HT-29 (cell line): ENCODE results near the gene SURF4. TPM values are rescaled to one million over a fixed set of nuclear protein-coding genes. Genes with fewer than 3 reads are reported as not detected.
A peak's percentile ranks its signal among the peaks of the same experiment; 100 is the strongest.
"Not testable (repeated sequence)": the region's sequence is repeated elsewhere in the genome, so short reads cannot be mapped to it uniquely, and the experiment has no call there.

Experiments used
- DNase-seq: peaks from one replicate; pipeline ENCODE4 v3.0.0-alpha.2; 2015; ENCODE audit warnings: low spot score
- total RNA-seq: library from RNA; depleted of rRNA; stranded (reverse); fragments of >200 nt; shearing (Covaris generic); gene quantifications from 2 replicates; pipeline ENCODE4 v1.2.3, GENCODE V29; 2014

SURF4 gene
- total RNA-seq, 1 experiment from 2014 or later = 297 TPM

DNA sequence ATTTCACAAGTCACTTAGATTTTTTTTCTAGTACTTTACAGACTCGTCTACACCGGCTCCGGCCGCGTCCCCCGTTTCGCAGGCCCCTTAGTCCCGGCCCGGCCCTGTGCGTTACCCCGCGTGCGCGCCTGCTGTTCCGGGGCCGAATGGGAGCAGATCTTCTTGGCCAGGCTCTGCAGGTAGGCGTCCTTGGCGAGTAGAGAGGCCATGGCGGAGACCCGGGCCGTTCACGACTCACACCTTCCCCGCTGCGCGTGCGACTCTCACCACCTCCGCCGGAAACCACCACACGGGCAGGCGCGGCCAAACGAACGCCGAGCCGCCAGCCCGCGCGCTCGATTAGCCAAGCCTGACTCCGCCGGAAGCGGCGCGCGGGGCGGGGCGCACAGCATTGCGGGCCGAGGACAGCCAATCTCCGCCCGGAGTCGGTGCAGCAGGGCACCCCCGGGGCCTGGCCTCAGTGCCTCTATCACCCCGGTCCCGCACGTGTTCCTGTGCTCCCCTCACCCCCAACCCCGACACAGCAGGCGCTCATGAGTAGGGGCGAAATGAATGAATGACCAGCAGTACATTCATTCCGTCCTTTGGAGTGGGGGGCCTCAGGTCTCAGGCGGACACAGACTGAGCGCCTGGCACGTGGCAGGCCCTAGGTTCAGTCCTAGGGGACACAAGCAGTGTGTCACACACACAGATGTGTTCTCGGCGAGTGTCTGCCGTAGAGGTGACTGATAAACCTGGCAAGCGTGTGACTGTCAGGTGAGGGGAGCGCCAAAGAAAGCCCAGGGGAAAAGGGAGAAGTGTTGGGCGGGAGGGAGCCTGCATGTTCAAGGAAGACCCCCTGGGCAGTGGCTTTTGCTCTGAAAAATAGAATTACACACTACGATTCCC, 39.7 kb downstream of the SURF4 start, which contains the start of gene SURF6:
TSS of gene SURF6 (minus strand) at position 265 of the 888 bp plus-strand sequence. CDS start at position 209, 56 bp downstream.
- peak; percentile 90 for DNase-seq

DNA sequence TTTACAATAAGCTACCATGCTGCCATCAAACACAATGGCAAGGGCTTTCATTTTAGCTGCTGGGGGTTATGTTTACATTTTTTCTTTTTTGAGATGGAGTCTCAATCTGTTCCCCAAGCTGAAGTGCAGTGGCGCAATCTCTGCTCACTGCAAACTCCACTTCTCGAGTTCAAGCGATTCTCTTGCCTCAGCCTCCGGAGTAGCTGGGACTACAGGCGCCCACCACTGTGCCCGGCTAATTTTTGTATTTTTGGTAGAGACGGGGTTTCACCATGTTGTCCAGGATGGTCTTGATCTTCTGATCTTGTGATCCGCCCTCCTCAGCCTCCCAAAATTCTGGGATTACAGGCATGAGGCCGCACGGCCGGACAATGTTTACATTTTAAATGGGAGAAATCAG, 41.0 kb downstream of the SURF4 start:
- not testable (repeated sequence) for DNase-seq

DNA sequence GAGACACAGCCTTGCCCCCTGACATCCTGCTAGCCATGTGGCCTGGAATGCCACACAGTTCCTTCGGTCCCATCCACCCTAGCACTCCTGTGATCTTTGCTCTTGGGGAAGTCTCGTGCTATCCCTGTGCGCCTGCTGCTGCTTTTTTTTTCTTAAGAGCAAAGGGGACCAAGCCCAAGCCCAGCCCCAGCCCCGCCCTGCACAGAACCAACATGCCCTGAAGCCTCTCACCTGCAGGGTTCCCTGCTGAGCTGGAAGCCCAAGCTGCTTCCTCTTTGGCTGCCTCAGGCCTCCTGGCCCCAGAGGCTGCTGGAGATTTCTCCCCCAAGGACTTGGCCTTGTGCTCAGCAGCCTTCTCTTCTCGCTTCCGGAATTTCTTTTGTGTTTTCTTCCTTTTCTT, 41.7 kb downstream of the SURF4 start:
- DNase-seq = no peak

DNA sequence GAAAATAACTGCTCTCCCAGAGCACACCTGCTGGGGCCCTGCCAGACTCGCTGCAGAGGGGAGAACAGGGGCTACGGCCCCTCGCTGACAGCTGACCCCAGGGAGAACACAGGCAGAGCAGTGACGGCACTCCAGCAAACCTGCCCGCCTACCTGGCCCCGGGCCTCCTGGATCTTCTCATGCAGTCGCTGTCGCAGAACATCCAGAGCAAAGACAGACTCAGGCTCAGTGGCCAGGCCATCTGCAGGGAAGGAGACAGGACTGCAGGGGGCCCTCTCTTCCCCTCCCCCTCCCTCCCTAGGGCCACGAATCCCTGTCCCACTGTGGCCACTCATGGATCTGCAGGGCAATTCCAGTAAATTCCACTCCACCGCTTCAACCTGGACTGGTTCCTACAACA, 42.3 kb downstream of the SURF4 start:
- DNase-seq = no peak

DNA sequence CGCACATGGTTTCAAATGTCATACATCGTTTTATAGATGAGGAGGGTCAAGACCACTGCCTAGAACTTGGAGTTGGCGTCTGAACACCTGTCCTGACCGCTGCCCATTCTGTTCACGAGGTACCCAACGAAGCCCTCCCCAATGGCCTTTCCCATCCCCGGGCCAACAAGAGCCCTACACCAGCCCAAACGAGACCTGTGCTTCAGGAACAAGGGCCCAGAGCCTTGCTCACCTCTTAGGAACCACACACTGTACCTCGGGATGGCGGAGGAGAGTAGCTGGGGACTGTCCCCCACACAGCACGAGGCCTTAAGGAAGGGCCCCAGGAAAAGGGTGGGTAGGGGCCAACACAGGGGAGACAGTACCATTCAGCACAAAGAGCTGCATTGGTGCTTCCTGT, 42.8 kb downstream of the SURF4 start:
- DNase-seq = no peak

DNA sequence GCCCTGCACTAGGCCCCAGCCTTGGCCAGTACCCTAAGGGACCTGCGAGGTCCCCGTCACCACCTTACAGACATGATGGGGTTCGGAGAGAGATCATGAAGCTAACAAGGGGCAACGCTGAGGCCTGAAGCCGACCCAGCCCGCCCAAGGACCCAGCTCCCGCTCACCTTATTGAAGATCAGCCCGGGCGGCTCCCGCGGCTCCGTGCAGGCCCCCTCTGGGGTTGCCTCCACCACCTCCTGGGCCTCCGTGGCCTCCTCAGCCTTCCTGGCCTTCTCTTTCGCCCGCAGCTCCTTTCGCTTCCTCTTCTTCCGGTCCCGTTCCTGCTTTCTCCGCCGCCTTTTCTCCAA, 43.5 kb downstream of the SURF4 start:
- no peak for DNase-seq

DNA sequence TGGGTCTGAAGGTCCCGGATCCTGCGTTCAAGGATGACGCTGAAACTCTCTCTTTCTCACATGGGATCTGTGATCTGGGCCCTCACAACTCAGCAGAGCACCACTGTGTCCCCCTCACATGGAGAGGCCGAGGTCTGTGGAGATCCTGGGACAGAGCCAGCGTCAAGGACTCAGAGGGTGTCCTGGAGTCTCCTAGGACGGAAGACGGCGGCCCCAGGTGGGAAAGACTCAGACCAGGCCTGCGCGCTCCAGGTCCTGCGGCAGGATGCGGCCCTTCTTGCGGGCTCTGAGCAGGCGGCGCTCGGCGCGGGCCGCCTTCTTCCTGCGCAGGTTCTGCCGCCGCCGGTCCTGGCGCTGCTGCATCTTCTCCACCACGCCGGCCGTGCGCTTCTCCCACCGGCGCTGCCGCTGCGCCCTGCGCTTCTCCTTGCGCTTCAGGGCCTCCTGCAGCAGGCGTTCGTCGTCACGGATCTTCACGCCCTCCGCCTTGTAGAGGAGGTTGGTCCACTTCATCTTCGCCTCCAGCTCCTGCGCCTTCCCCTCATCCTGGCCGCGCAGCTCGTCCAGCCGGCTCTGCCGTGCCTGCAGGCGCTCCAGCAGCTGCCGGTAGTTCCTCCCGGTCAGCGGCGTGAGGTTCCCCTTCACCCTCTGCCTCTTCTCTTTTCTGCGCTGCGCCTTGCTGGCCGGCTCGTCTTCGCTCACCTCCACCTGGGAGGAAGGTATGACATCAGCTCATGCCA, 44.0 kb downstream of the SURF4 start:
- DNase-seq = no peak

DNA sequence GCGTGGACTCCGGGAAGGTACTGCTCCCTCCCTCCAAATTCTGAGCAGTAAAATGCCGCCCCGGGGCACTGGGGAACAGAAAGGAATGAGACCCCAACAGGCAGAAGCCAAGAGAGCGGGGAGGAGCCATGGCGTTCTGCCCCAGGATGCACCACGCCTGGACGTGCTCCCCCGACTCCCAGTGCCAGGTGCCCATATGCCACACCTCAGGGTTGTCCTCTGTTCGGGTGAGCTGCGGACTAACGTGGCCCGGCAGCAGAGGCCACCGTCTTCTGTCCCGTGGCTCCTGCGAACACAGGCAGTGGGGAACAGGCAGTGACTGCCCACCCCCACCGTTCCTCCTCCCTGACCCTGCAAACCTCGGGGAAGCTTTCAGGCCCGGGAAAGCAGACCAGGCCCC, 44.6 kb downstream of the SURF4 start:
- DNase-seq = no peak

DNA sequence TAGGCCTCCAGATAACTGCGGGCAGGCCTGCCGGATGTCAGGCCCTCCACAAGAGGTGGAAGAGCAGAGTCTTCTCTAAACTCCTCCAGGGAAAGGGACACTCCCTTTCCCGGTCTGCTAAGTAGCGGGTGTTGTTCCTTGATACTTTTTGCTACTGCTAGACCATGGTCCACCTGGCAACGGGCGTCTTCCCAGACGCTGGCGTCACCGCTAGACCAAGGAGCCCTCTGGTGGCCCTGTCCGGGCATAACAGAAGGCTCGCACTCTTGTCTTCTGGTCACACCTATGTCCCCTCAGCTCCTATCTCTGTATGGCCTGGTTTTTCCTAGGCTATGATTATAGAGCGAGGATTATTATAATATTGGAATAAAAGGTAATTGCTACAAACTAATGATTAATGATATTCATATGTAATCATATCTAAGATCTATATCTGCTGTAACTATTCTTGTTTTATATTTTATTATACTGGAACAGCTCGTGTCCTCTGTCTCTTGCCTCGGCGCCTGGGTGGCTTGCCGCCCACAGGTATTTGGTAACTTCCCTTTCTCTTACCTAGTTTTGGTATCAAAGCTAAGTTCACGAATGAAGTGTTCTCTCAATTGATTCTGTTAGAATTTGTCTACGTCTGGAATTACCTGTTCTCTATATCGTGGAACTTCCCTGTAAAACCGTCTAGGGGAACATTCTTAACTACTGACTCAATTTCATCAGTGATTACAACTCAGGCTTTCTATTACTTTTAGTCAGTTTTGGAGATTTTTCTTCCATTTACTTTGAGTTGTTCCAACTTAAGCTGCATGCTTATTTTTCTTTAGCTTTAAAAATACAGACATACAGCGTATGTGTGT, 46.3 kb downstream of the SURF4 start:
- peak; percentile 58 for DNase-seq

DNA sequence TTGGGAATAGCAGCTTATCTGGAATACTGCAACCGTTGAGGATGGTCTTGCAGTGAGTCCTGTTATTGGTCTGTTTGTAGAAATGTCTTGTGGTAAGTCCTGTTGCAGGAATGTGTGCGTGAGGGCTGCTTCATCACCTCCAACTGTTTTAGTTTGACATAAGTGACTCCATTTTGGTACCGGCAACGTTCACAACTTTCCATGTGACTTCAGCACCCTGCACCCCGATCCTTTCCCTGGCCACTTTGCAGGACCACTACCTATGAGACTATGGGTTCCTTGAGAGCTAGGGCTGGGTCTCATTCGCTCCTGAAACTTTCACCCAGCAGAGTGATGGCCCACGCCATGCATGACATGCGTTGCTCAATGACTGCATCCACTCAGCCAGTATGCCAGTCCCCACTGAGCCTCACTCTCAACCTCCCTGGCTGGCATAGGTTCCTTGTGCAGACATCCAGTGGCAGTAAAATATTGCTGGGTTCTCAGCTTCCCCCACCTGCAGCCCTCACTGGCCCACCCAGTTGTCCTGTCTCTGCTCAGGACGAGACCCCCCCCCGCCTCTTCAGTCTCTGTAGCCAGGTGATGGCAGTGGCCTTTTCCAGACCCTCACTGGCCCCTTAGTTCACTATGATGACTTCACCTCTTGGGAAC, 47.9 kb downstream of the SURF4 start:
- no peak for DNase-seq

DNA sequence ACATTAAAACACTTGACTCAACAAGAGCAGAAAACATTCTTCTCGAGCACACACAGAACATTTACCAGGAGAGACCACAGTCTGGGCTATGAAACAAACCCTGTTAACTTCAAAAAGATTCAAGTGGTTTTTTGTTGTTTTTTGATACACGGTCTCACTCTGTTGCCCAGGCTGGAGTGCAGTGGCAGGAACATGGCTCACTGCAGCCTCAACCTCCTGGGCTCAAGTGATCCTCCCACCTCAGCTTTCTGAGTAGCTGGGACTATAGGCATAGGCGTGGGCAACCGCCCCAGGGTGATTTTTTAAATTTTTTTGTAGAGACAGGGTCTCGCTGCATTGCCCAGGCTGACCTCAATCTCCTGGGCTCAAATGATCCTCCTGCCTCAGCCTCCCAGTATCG, 48.8 kb downstream of the SURF4 start:
- not testable (repeated sequence) for DNase-seq

DNA sequence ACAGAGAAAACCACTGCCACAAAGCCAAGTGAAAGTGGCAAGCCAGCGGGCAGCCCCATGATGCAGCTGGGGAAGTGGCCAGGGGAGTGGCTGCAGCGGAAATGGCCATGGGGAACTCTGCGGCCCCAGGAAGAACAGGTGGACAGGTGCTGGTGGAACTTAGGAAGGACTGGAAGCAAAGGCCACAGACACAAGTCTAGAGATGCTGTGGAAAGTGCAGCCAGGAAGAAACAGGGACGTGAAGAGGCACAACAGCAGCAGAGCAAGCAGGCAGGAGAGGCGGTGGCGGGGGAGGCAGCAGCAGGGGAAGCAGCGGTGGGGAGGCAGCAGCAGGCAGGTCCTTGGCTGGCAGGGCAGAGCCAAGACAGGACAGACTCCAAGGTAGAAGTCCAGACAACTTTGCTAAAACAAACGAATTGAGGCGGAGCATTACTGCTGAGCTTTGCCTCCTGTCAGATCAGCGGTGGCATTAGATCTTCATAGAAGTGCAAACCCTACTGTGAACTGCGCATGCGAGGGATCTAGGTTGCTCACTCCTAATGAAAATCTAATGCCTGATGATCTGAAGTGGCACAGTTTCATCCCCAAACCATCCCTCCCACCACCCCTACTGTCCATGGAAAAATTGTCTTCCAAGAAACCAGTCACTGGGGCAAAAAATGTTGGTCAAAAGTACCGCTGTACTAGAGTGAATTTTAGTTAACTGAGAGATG, 51.7 kb downstream of the SURF4 start:
- no peak for DNase-seq

DNA sequence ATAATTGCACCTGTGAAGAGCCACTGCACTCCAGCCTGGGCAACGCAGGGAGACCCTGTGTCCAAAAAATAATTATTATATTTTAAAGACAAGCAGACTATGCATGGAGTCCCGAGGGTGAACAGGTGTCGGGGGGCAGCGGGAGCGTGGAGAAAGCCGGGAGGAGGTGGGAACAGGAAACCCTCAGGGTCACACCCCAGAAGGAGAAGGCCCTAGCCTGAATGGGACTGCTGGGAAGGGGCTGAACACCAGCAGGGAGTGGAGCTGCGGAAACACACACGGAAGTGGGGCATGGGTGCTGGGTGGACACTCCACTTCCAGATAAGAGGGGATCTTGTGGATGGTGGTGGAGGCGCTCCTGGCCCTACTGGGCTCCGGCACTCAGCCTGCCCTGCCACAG, 52.6 kb downstream of the SURF4 start:
- no peak for DNase-seq

DNA sequence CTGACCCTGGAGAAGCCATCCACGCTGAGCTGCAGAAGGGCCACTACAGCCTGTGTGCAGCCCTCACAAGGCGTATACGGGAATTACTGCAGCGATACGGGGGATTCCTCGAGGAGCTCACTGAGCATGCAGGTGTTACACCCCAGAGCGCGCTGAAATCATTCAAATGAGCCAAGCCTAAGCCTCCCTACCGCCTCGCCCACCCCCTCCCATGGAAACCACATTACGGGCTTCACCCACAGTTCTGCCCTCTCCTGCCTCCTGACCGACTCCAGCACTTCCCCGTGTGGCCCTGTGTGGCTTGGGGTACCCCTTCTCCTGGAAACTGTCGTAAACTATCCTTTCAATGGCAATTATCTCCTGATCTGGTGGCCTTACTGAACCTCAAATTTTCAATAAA, 53.2 kb downstream of the SURF4 start:
- no peak for DNase-seq

DNA sequence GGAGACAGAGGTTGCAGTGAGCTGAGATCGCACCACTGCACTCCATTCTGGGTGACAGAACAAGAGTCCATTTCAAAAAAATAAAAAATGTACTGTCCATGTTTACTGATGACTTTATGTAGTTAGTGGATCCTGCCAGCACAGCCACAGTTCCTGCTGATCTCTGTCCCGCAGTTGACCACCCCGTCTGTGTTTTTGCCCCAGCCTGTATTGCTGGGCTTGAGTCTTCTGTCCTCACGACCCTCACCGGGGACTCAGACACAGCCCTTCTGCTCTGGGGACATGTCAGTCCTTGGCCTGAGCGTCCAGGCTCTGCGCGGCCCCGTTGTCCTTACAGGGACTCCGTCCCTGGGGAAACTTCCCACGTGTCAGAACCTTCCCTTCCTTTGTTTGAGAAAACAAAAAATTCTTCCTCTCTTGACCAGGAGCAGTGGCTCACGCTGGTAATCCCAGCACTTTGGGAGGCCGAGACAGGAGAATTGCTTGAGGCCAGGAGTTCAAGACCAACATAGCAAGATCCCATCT, 54.4 kb downstream of the SURF4 start:
- DNase-seq = no peak

DNA sequence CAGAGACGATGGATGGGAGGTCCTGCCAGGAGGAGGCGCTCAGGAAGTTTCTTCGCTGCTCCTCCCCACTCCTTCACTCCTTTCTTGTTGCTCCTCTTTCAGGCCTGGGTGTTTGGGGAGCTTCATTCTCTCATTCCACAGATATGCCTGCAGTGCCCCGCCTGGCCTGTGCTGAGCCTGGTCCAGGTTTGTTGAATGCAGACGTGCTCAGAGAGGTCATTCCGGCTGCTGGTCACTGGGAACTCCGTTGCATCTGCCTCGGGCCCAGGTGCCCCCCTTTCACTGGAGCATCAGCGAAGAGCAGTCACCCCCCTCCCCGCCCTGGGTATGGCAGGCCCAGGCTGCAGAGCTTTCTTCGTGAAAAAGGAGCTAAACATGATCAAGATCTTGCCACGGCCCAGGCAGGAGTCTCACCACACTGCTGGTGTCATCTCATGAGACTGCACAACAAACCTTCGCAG, 55.4 kb downstream of the SURF4 start:
- no peak for DNase-seq

DNA sequence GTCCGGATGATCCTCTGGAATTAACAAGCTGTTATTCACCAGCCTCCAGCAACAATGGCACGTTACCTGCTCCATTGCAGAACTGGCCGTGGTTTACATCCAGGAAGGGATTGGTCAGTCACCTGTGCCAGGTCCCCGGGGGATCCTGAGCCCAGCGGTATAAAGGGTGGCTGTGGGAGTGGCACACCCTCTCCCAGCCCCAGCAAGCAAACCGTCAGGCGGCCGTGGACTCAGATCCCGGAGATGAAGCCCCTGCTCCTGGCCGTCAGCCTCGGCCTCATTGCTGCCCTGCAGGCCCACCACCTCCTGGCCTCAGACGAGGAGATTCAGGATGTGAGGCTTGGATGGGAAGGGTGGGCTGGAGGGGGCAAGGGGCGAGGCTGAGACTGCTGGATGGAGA, 58.3 kb downstream of the SURF4 start:
- DNase-seq = not testable (repeated sequence)

DNA sequence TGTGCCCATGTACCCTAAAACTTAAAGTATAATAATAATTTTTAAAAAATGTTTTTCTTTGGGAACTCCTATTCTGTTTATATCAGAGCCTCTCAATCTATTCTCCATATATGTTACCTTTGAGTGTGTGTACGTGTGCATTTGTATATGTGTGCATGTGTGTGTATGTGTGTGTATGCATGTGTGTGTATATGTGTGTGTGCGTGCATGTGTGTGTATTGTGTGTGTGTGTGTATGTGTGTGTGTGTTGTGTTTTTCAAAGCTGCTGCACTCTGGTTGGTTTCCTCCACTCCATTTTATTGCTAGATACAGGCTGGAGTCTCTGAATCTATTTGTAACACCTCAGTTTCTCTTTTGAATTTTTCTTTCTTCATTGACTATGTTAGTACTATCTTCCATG, 59.9 kb downstream of the SURF4 start:
- DNase-seq = no peak
